DMS114 treated with DMSO at 0.1 percent for 48 hours (cell line): ENCODE measurements around the gene ST6GALNAC4.

Experiments used
- DNase-seq: peaks from one replicate; lab custom pipeline; 2025; ENCODE audit not compliant: unreplicated experiment; lab: John Stamatoyannopoulos, UW

The ST6GALNAC4 gene

GRCh38 chr9:127916720-127917581, at the start of gene ST6GALNAC4:
ST6GALNAC4 (minus strand) TSS chr9:127917041; CDS start chr9:127916419, 622 bp downstream.
- DNase-seq, result peak; percentile 33

GRCh38 chr9:127965953-127966352, 49.1 kb upstream of the ST6GALNAC4 start:
- DNase-seq, result no peak

GRCh38 chr9:127963359-127964064, 46.7 kb upstream of the ST6GALNAC4 start:
- DNase-seq, result no peak

- no peak for DNase-seq
Observed at GRCh38 chr9:127963041-127963358, 46.2 kb upstream of the ST6GALNAC4 start.

- no peak for DNase-seq
Observed at GRCh38 chr9:127962278-127962677, 45.4 kb upstream of the ST6GALNAC4 start.

- DNase-seq, result no peak
Observed at GRCh38 chr9:127961613-127962155, 44.8 kb upstream of the ST6GALNAC4 start.

GRCh38 chr9:127961155-127961490, 44.3 kb upstream of the ST6GALNAC4 start:
- DNase-seq, result no peak

GRCh38 chr9:127960410-127961154, 43.7 kb upstream of the ST6GALNAC4 start:
- no peak for DNase-seq

GRCh38 chr9:127959841-127960409, 43.1 kb upstream of the ST6GALNAC4 start:
- no peak for DNase-seq

GRCh38 chr9:127959398-127959797, 42.6 kb upstream of the ST6GALNAC4 start:
- DNase-seq, result no peak

GRCh38 chr9:127958728-127959127, 41.9 kb upstream of the ST6GALNAC4 start:
- DNase-seq, result no peak

GRCh38 chr9:127955294-127956015, 38.6 kb upstream of the ST6GALNAC4 start:
- DNase-seq, result no peak

- no peak for DNase-seq
Observed at GRCh38 chr9:127954831-127955293, 38.0 kb upstream of the ST6GALNAC4 start.

- DNase-seq, result no peak
Observed at GRCh38 chr9:127953768-127954505, 37.1 kb upstream of the ST6GALNAC4 start.

- DNase-seq, result no peak
Observed at GRCh38 chr9:127953154-127953553, 36.3 kb upstream of the ST6GALNAC4 start.

- no peak for DNase-seq
Observed at GRCh38 chr9:127950513-127951289, 33.9 kb upstream of the ST6GALNAC4 start.

- DNase-seq, result no peak
Observed at GRCh38 chr9:127949827-127950512, 33.1 kb upstream of the ST6GALNAC4 start.
